Gastroesophageal sphincter (tissue), 3 donors: ENCODE measurements around the gene DNAJC6.

ENCODE experiments used
- POLR2A ChIP-seq, 2 donors: fragments of 450-650 bp; IDR thresholded peaks; one replicate each; pipeline ENCODE4 v1.6.1; 2017; ENCODE audit warnings: antibody characterized with exemption in 2 of 2, mild to moderate bottlenecking in 2 of 2, moderate library complexity in 1 of 2
- POLR2AphosphoS5 ChIP-seq: sonication (generic); formaldehyde crosslinking; IDR thresholded peaks from one replicate; pipeline ENCODE4 v1.6.1; 2017; ENCODE audit warnings: antibody characterized with exemption
- TF ChIP-seq, protein P1 (sequence below), 4 experiments: fragments of 200-600 bp in 2 of 4; fragments of 450-650 bp in 2 of 4; sonication (generic) in 1 of 4; IDR thresholded peaks; one replicate each; pipeline ENCODE4 v1.5.1; 2017 to 2019; ENCODE audit warnings: antibody characterized with exemption in 4 of 4, mild to moderate bottlenecking in 2 of 4, moderate library complexity in 2 of 4

- TF ChIP-seq, protein P1, sequence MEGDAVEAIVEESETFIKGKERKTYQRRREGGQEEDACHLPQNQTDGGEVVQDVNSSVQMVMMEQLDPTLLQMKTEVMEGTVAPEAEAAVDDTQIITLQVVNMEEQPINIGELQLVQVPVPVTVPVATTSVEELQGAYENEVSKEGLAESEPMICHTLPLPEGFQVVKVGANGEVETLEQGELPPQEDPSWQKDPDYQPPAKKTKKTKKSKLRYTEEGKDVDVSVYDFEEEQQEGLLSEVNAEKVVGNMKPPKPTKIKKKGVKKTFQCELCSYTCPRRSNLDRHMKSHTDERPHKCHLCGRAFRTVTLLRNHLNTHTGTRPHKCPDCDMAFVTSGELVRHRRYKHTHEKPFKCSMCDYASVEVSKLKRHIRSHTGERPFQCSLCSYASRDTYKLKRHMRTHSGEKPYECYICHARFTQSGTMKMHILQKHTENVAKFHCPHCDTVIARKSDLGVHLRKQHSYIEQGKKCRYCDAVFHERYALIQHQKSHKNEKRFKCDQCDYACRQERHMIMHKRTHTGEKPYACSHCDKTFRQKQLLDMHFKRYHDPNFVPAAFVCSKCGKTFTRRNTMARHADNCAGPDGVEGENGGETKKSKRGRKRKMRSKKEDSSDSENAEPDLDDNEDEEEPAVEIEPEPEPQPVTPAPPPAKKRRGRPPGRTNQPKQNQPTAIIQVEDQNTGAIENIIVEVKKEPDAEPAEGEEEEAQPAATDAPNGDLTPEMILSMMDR (IDR thresholded peaks at IDR 0.05), result no peak
- TF ChIP-seq POLR2A (IDR thresholded peaks at IDR 0.05), result no peak
- TF ChIP-seq POLR2AphosphoS5, result no peak
Observed at GRCh38 chr1:65292861-65293593, 16.3 kb upstream of the DNAJC6 start.
